ENCODE results near the gene MOAP1. TPM values are rescaled to one million over a fixed set of nuclear protein-coding genes. Genes with fewer than 3 reads are reported as not detected.

The MOAP1 gene
- total RNA-seq, 1 donor from 2014 or later, result 19.3 TPM

DNA sequence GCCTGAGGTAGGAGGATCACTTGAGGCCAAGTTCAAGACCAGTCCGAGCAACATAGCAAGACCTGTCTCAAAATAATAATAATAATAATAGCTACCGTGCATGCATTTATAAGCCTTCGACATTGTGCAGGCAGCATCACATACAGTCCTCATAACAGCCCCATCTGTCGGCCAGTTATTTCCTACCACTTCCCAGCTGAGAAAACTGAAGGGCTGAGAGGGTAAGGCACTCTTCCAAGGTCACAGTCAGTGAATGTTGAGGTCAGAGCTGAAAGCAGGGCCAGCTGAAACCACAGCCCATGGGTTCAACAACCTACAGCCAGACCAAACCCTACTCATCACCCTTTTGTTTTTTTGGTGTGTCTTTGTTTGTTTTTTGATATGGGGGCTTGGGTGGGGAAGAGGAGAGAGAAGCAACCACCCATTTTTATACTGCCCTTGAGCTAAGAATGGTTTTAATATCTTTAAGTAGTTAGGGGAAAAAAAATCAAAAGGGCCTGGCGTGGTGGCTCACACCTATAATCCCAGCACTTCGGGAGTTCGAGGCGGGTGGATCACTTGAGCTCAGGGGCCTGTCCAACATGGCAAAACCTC lies 52.1 kb downstream of the MOAP1 start:
- H3K36me3 Mint-ChIP-seq, result no peaks in the 10 kb centered on the region
- H3K9me3 Mint-ChIP-seq, result no peaks in the 10 kb centered on the region
- no peak for DNase-seq (ENCODE audit: extremely low spot score, unreplicated experiment)
- H3K27ac Mint-ChIP-seq, result no peak overlapping the region
- H3K4me3 Mint-ChIP-seq, result no peak overlapping the region
- TF ChIP-seq, protein P1, sequence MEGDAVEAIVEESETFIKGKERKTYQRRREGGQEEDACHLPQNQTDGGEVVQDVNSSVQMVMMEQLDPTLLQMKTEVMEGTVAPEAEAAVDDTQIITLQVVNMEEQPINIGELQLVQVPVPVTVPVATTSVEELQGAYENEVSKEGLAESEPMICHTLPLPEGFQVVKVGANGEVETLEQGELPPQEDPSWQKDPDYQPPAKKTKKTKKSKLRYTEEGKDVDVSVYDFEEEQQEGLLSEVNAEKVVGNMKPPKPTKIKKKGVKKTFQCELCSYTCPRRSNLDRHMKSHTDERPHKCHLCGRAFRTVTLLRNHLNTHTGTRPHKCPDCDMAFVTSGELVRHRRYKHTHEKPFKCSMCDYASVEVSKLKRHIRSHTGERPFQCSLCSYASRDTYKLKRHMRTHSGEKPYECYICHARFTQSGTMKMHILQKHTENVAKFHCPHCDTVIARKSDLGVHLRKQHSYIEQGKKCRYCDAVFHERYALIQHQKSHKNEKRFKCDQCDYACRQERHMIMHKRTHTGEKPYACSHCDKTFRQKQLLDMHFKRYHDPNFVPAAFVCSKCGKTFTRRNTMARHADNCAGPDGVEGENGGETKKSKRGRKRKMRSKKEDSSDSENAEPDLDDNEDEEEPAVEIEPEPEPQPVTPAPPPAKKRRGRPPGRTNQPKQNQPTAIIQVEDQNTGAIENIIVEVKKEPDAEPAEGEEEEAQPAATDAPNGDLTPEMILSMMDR (conservative IDR thresholded peaks at IDR 0.05), result peak; percentile 67
- no peaks in the 10 kb centered on the region for H3K4me1 Mint-ChIP-seq (ENCODE audit: unreplicated experiment)
- no peaks in the 10 kb centered on the region for H3K27me3 Mint-ChIP-seq

Other genes starting within 250 kb of the MOAP1 start
- gene ITPK1, start 69.0 kb downstream of the MOAP1 start, total RNA-seq (ENCODE audit: low replicate concordance), result 40.2 and 43.5 TPM in 2 replicates
- gene LYSET, start 420 bp upstream of the MOAP1 start, total RNA-seq (ENCODE audit: low replicate concordance), result 21.7 and 23.9 TPM in 2 replicates
- gene GON7, start 22.2 kb upstream of the MOAP1 start, total RNA-seq (ENCODE audit: low replicate concordance), result 11.9 and 14.3 TPM in 2 replicates
- 16.1 and 21.7 TPM in 2 replicates for gene UBR7, start 22.4 kb upstream of the MOAP1 start, total RNA-seq (ENCODE audit: low replicate concordance)
- gene BTBD7, start 148.1 kb upstream of the MOAP1 start, total RNA-seq (ENCODE audit: low replicate concordance), result 47.9 and 48.1 TPM in 2 replicates
- not detected in 2 replicates for gene COX8C, start 162.3 kb upstream of the MOAP1 start, total RNA-seq (ENCODE audit: low replicate concordance)
- gene UNC79, start 246.0 kb upstream of the MOAP1 start, total RNA-seq (ENCODE audit: low replicate concordance), result 1.8 and 2.1 TPM in 2 replicates